HepG2 (cell line): ENCODE measurements around the gene RSKR. TPM values are rescaled to one million over a fixed set of nuclear protein-coding genes. Genes with fewer than 3 reads are reported as not detected.

Experiments
- ATAC-seq: fragments of 200-7000 bp; cut with Tn5 transposase; 3 replicates; pipeline ENCODE4 v1.9.1; 2020; ENCODE audit warnings: mild to moderate bottlenecking, moderate library complexity
- BruUV-seq: library from RNA; stranded (reverse); fragments of 400-500 nt; replicated peaks from 2 replicates; lab custom pipeline; 2021; lab: Mats Ljungman, UMichigan
- CTCF ChIA-PET: fragments of 300-600 bp; formaldehyde crosslinking; extraction: SDS; loops from one replicate; lab custom pipeline; 2021; ENCODE audit warnings: low total read pairs, inconsistent platforms, low intra/inter-chr PET ratio; lab: Yijun Ruan, JAX
- POLR2A ChIA-PET: fragments of 350-600 bp; sonication (Branson Sonifier 250); formaldehyde crosslinking; loops from one replicate; lab custom pipeline; 2020; ENCODE audit warnings: antibody characterized with exemption, inconsistent platforms; lab: Yijun Ruan, JAX
- DNase-seq: peaks from one replicate; pipeline ENCODE4 v3.0.0-alpha.2; 2015; ENCODE audit warnings: low spot score
- FAIRE-seq: peaks from 3 replicates; lab custom pipeline; 2011; peaks lifted over from hg19 to GRCh38; lab: Jason Lieb, UNC
- H2AFZ ChIP-seq: one replicate; pipeline ENCODE4 v1.6.1; 2011; ENCODE audit warnings: low read length, inconsistent platforms
- H3K27ac ChIP-seq: fragments of 300-600 bp; 3 replicates; pipeline ENCODE4 v1.8.0; 2011; ENCODE audit warnings: mixed run types, mild to moderate bottlenecking, mixed read lengths, low read length, inconsistent platforms; ENCODE audit not compliant: insufficient read depth; ENCODE audit errors: extremely low read length
- H3K27me3 ChIP-seq, 2 experiments: fragments of 200-600 bp in 1 of 2; 2 replicates in 1 of 2; 3 replicates in 1 of 2; pipeline versions ENCODE4 v1.6.0 to v1.8.0; 2011; ENCODE audit warnings: low read length in 2 of 2, mild to moderate bottlenecking in 2 of 2, moderate library complexity in 2 of 2, inconsistent platforms in 1 of 2; ENCODE audit not compliant: insufficient read depth in 2 of 2, control insufficient read depth in 1 of 2
- H3K36me3 ChIP-seq, 2 experiments: fragments of 200-600 bp in 1 of 2; replicated peaks in 1 of 2; 2 replicates in 1 of 2; 3 replicates in 1 of 2; pipeline versions ENCODE4 v1.5.1 to v1.8.0; 2011; ENCODE audit warnings: low read length in 2 of 2, inconsistent platforms in 1 of 2; ENCODE audit not compliant: insufficient read depth in 2 of 2, control insufficient read depth in 1 of 2
- H3K4me1 ChIP-seq: 2 replicates; pipeline ENCODE4 v1.5.1; 2012; ENCODE audit warnings: low read length, inconsistent platforms; ENCODE audit not compliant: insufficient read depth
- H3K4me2 ChIP-seq: 2 replicates; pipeline ENCODE4 v1.6.0; 2011; ENCODE audit warnings: low read depth, low read length, inconsistent platforms
- H3K4me3 ChIP-seq, 3 experiments: fragments of 200-600 bp in 1 of 3; sonication (generic), shearing (Covaris generic) in 1 of 3; replicated peaks in 1 of 3; 2 replicates each; pipeline ENCODE4 v1.5.1; 2011 to 2016; ENCODE audit warnings: low read length in 3 of 3, inconsistent platforms in 2 of 3, low read depth in 2 of 3, mild to moderate bottlenecking in 2 of 3, control low read depth in 1 of 3, mixed read lengths in 1 of 3; ENCODE audit not compliant: insufficient read depth in 1 of 3
- H3K79me2 ChIP-seq: one replicate; pipeline ENCODE4 v1.6.1; 2011; ENCODE audit warnings: low read length, inconsistent platforms; ENCODE audit not compliant: insufficient read depth
- H3K9ac ChIP-seq: 2 replicates; pipeline ENCODE4 v1.6.0; 2011; ENCODE audit warnings: mild to moderate bottlenecking, low read depth, low read length, inconsistent platforms; ENCODE audit not compliant: insufficient read depth
- H3K9me3 ChIP-seq: 2 replicates; pipeline ENCODE4 v1.5.1; 2012; ENCODE audit warnings: mild to moderate bottlenecking, low read length
- H4K20me1 ChIP-seq: 2 replicates; pipeline ENCODE4 v1.6.0; 2011; ENCODE audit warnings: inconsistent platforms, mild to moderate bottlenecking, low read length, moderate library complexity; ENCODE audit not compliant: insufficient read depth
- ARNTL ChIP-seq: sonication (generic); formaldehyde crosslinking; IDR thresholded peaks from 2 replicates; pipeline ENCODE4 v1.4.0; 2020; ENCODE audit warnings: mild to moderate bottlenecking, missing genetic modification reagents
- HNF4G ChIP-seq, 2 experiments: sonication (generic) in 1 of 2; formaldehyde crosslinking in 1 of 2; IDR thresholded peaks; 2 replicates each; pipeline versions ENCODE4 v1.4.0 to v1.6.1; 2011 to 2020; ENCODE audit warnings: borderline replicate concordance in 2 of 2, low read depth in 2 of 2, mild to moderate bottlenecking in 2 of 2, low read length in 1 of 2, missing genetic modification reagents in 1 of 2, moderate library complexity in 1 of 2
- KAT7 ChIP-seq: IDR thresholded peaks from 2 replicates; pipeline ENCODE4 v1.6.1; 2018; ENCODE audit warnings: borderline replicate concordance, missing compliant biosample characterization
- NR1H2 ChIP-seq: sonication (generic); formaldehyde crosslinking; IDR thresholded peaks from 2 replicates; pipeline ENCODE4 v1.8.1; 2022; ENCODE audit warnings: low read depth, missing genetic modification reagents, borderline replicate concordance
- SIX1 ChIP-seq: sonication (generic); formaldehyde crosslinking; IDR thresholded peaks from 2 replicates; pipeline ENCODE4 v1.4.0; 2020; ENCODE audit warnings: missing genetic modification reagents, borderline replicate concordance
- SOX13 ChIP-seq, 3 experiments: fragments of 450-650 bp in 1 of 3; sonication (generic) in 1 of 3; formaldehyde crosslinking in 1 of 3; IDR thresholded peaks in 2 of 3; conservative IDR thresholded peaks in 1 of 3; 2 replicates each; pipeline versions ENCODE4 v1.5.0 to v1.6.1; 2016 to 2020; ENCODE audit warnings: antibody characterized with exemption in 1 of 3, mild to moderate bottlenecking in 1 of 3, missing compliant biosample characterization in 1 of 3, missing genetic modification reagents in 1 of 3, moderate library complexity in 1 of 3
- THYN1 ChIP-seq: sonication (generic); formaldehyde crosslinking; IDR thresholded peaks from 2 replicates; pipeline ENCODE4 v1.8.1; 2023; ENCODE audit warnings: low read depth, mild to moderate bottlenecking, moderate library complexity, missing genetic modification reagents, borderline replicate concordance
- TSC22D2 ChIP-seq: sonication (generic); formaldehyde crosslinking; IDR thresholded peaks from 2 replicates; pipeline ENCODE4 v1.5.1; 2020; ENCODE audit warnings: missing genetic modification reagents, mild to moderate bottlenecking, borderline replicate concordance
- ZBTB38 ChIP-seq: sonication (generic); formaldehyde crosslinking; IDR thresholded peaks from 2 replicates; pipeline ENCODE4 v1.5.1; 2020; ENCODE audit warnings: mild to moderate bottlenecking, missing genetic modification reagents
- ZNF138 ChIP-seq: sonication (generic); formaldehyde crosslinking; IDR thresholded peaks from 2 replicates; pipeline ENCODE4 v1.5.0; 2020; ENCODE audit warnings: mild to moderate bottlenecking, low read depth, missing genetic modification reagents
- ZNF282 ChIP-seq: fragments of 450-650 bp; IDR thresholded peaks from 2 replicates; pipeline ENCODE4 v1.6.1; 2018; ENCODE audit not compliant: partially characterized antibody
- ZNF343 ChIP-seq: sonication (generic); formaldehyde crosslinking; IDR thresholded peaks from 2 replicates; pipeline ENCODE4 v1.4.0; 2020; ENCODE audit warnings: mild to moderate bottlenecking, missing genetic modification reagents
- WGBS: methylation state at CpG from one replicate; pipeline ENCODE4 v1.1.6; 2017; ENCODE audit warnings: low lambda C conversion rate; 5-methylcytosine and 5-hydroxymethylcytosine counted together
- in situ Hi-C: cut with HindIII; loops from 2 replicates; pipeline ENCODE4 v1.10.0; 2017; ENCODE audit warnings: low pct_unique_long_range_greater_than_20kb; ENCODE audit not compliant: extremely low pct_ligation_motif_present
- intact Hi-C: fragments of 100-400 bp; cut with micrococcal nuclease; formaldehyde crosslinking; loops from one replicate; pipeline ENCODE4 v1.10.0; 2022; ENCODE audit not compliant: unreplicated experiment
- polyA plus RNA-seq, 8 experiments: library from polyadenylated mRNA; depleted of rRNA in 3 of 8; stranded (reverse) in 7 of 8; unstranded in 1 of 8; fragments of >200 nt; fragmentation: Illumina TruSeq in 4 of 8; extraction: Trizol in 4 of 8; gene quantifications; 2 replicates each; pipeline versions ENCODE4 v1.2.1 to v1.2.3, GENCODE V29; 2011 to 2016; ENCODE audit warnings: low read depth in 4 of 8, missing spikeins in 1 of 8, mixed read lengths in 1 of 8; ENCODE audit not compliant: insufficient read depth in 1 of 8
- total RNA-seq, 5 experiments: library from RNA; depleted of rRNA; stranded (reverse); fragments of >200 nt; fragmentation: Illumina TruSeq; extraction: Trizol; gene quantifications; 2 replicates each; pipeline ENCODE4 v1.2.3, GENCODE V29; 2016; ENCODE audit warnings: low read depth in 1 of 5

RSKR gene
- total and polyA plus RNA-seq, 2 of the 13 experiments (the other 11 are each of a cell fraction or from before 2014, with no cell fraction given), result 5.0 to 10.4 TPM

GRCh38 chr17:28646039-28646754 is 32.2 kb upstream of the RSKR start:
- Histone ChIP-seq H3K4me1 (peaks cover 52% of the 10 kb centered on the region), H2AFZ (no peak overlapping the region), H3K9me3 (no peaks in the 10 kb centered on the region), H3K27ac (peak overlapping the region; percentile 68), H3K4me2 (peak overlapping the region; percentile 67), H3K79me2 (peaks cover 21% of the 10 kb centered on the region), H4K20me1 (no peaks in the 10 kb centered on the region), H3K27me3 (no peaks in the 10 kb centered on the region; a peak in 1 of 5 replicates), H3K9ac (no peak overlapping the region), H3K4me3 (peak overlapping the region in 1 of 3 experiments; percentile 95; a peak in 1 of 6 replicates), H3K36me3 (peaks cover 2 to 27% of the 10 kb centered on the region in 2 experiments; a peak in 4 of 5 replicates)
- BruUV-seq, result no TSS peak
- intact Hi-C loops (loop anchor here (5.0 kb wide), 1 partner anchor 76 kb away; no protein-coding TSS in a partner anchor), in situ Hi-C loops (loop anchor here (5.0 to 25.0 kb wide), 2 partner anchors 71 to 241 kb away; partner anchors contain the start of genes FLOT2, RAB34 and RPL23A)
- TF ChIP-seq ZBTB38 (CRISPR knock-in tag) (0 out of 2 replicates have a peak, but pooled peaks have one; percentile 26), NR1H2 (CRISPR knock-in tag) (no peak), SOX13 (IDR thresholded peaks at IDR 0.05) (no peak), SOX13 (CRISPR knock-in tag; conservative IDR thresholded peaks at IDR 0.05 in 1 of 2, IDR thresholded peaks at IDR 0.05 in 1 of 2) (no peak), THYN1 (CRISPR knock-in tag) (no peak), TSC22D2 (no peak), HNF4G (IDR thresholded peaks at IDR 0.05; ENCODE audit: borderline replicate concordance, low read depth, low read length) (no peak), HNF4G (CRISPR knock-in tag; IDR thresholded peaks at IDR 0.05; ENCODE audit: borderline replicate concordance, low read depth) (no peak), ZNF138 (no peak), ARNTL (CRISPR knock-in tag) (peak; percentile 42; the same call in 1 of the 2 replicates), ZNF282 (no peak), KAT7 (CRISPR knock-in tag) (no peak), ZNF343 (CRISPR knock-in tag) (no peak), SIX1 (CRISPR knock-in tag) (no peak)
- ChIA-PET CTCF (interaction anchor here (1.2 to 1.9 kb wide), 2 partner anchors 30 to 101 kb away, joined by 4 to 20 read pairs; no protein-coding TSS in a partner anchor), POLR2A (interaction anchor here (0.7 to 6.9 kb wide), 13 partner anchors 11 to 482 kb away, joined by 3 to 69 read pairs (median 8); partner anchors contain the start of genes ALDOC, NEK8, PIGS and RPL23A)
- WGBS, result 85% methylated on average over 12 of the region's 12 CpGs
- no peak for FAIRE-seq
- DNase-seq, result no peak
- no peak for ATAC-seq
